ENCODE data around the gene PSMD1.

DNA sequence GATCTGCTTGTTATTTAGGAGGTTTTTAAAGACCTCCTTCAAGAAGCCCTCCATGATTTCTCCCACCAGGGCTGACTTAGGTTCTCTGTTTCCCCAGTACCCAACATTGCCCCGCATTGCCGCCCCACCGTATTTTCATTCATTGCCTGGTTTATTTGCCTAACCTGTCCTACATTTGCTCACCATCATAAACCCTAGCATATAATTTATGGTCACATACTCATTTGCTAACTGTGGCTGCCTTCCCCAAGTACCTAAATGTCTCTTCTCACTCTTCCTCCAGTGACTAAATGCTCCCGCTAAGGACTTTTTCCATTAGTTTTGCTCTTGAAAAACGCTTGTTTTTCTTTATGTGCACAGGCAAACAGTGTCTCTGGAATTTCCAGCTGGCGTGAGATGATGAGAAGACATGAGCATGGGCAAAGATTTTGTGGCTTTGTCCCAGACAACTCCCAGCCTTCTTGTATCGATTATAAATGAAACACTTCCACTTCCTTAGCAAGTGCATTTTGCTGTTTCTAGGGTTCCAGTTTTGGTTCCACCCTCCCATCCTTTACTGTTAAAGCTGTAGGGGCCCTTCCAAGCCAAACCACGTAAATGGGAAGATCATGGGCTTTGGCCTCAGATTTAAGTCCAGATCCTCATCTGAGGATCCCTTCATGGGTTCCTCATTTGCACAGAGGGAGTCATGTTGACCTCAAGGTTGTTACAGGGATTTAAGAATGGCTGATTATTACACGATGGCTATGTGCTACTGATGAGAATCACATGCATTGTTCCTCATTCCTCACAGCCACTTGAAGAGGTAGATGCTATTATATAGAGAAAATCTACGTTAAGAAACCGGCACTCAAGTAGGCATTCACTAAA, 120.7 kb downstream of the PSMD1 start:
- TF ChIP-seq CTCF (tag by site-specific recombination; IDR thresholded peaks at IDR 0.05) (no peak), ZNF248 (tag by site-specific recombination; IDR thresholded peaks at IDR 0.05) (no peak), ZNF138 (tag by site-specific recombination; IDR thresholded peaks at IDR 0.05; ENCODE audit: borderline replicate concordance) (no peak), ZBTB20 (tag by site-specific recombination; IDR thresholded peaks at IDR 0.05) (no peak), KLF9 (tag by site-specific recombination; IDR thresholded peaks at IDR 0.05; ENCODE audit: low read depth) (no peak), ZNF292 (tag by site-specific recombination; IDR thresholded peaks at IDR 0.05; ENCODE audit: borderline replicate concordance, low read depth) (no peak), ZBTB8A (tag by site-specific recombination; IDR thresholded peaks at IDR 0.05) (no peak), KLF1 (tag by site-specific recombination; IDR thresholded peaks at IDR 0.05) (no peak), IKZF3 (tag by site-specific recombination; IDR thresholded peaks at IDR 0.05) (no peak), ZNF768 (tag by site-specific recombination; IDR thresholded peaks at IDR 0.05) (no peak)
- TF ChIP-seq, protein P1, sequence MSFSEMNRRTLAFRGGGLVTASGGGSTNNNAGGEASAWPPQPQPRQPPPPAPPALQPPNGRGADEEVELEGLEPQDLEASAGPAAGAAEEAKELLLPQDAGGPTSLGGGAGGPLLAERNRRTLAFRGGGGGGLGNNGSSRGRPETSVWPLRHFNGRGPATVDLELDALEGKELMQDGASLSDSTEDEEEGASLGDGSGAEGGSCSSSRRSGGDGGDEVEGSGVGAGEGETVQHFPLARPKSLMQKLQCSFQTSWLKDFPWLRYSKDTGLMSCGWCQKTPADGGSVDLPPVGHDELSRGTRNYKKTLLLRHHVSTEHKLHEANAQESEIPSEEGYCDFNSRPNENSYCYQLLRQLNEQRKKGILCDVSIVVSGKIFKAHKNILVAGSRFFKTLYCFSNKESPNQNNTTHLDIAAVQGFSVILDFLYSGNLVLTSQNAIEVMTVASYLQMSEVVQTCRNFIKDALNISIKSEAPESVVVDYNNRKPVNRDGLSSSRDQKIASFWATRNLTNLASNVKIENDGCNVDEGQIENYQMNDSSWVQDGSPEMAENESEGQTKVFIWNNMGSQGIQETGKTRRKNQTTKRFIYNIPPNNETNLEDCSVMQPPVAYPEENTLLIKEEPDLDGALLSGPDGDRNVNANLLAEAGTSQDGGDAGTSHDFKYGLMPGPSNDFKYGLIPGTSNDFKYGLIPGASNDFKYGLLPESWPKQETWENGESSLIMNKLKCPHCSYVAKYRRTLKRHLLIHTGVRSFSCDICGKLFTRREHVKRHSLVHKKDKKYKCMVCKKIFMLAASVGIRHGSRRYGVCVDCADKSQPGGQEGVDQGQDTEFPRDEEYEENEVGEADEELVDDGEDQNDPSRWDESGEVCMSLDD (tag by site-specific recombination; IDR thresholded peaks at IDR 0.05), result no peak
- TF ChIP-seq, protein P2, sequence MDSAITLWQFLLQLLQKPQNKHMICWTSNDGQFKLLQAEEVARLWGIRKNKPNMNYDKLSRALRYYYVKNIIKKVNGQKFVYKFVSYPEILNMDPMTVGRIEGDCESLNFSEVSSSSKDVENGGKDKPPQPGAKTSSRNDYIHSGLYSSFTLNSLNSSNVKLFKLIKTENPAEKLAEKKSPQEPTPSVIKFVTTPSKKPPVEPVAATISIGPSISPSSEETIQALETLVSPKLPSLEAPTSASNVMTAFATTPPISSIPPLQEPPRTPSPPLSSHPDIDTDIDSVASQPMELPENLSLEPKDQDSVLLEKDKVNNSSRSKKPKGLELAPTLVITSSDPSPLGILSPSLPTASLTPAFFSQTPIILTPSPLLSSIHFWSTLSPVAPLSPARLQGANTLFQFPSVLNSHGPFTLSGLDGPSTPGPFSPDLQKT (IDR thresholded peaks at IDR 0.05; ENCODE audit: borderline replicate concordance, low read depth, low read length), result no peak
